Pancreas (tissue), 10 donors: ENCODE results near the gene AMZ1. TPM values are rescaled to one million over a fixed set of nuclear protein-coding genes. Genes with fewer than 3 reads are reported as not detected.

ENCODE experiments used
- ATAC-seq, 4 donors: fragments of 200-7000 bp; cut with Tn5 transposase; one replicate each; pipeline versions ENCODE4 v1.8.0 to v1.9.1; 2020; ENCODE audit warnings: mild to moderate bottlenecking in 4 of 4, moderate library complexity in 4 of 4
- DNase-seq, 6 donors: peaks; one replicate each; pipeline ENCODE4 v3.0.0-alpha.2; 2020
- FAIRE-seq: peaks from 2 replicates; lab custom pipeline; 2012; peaks lifted over from hg19 to GRCh38; lab: Jason Lieb, UNC
- H3K27ac ChIP-seq, 4 donors: fragments of 200-600 bp; sonication (generic); 1 replicate in 3 of 4; 2 replicates in 1 of 4; pipeline versions ENCODE4 v1.5.0 to v1.8.0; 2020
- H3K27me3 ChIP-seq, 4 donors: fragments of 200-600 bp; one replicate each; pipeline ENCODE4 v1.8.0; 2021
- H3K36me3 ChIP-seq, 3 donors: fragments of 200-600 bp; sonication (generic) in 1 of 3; one replicate each; pipeline versions ENCODE4 v1.5.0 to v1.8.0; 2020 to 2021
- H3K4me1 ChIP-seq, 3 donors: fragments of 200-600 bp; one replicate each; pipeline ENCODE4 v1.8.0; 2021
- H3K4me3 ChIP-seq, 4 donors: fragments of 200-600 bp; sonication (generic) in 2 of 4; one replicate each; pipeline versions ENCODE4 v1.5.0 to v1.8.0; 2020 to 2021
- H3K9me3 ChIP-seq, 4 donors: fragments of 200-600 bp; one replicate each; pipeline ENCODE4 v1.8.0; 2021
- WGBS, 2 donors: extraction: QIAGEN DNeasy Blood & Tissue Kit; methylation state at CpG; one replicate each; pipeline ENCODE4 v1.1.7; 2013; 5-methylcytosine and 5-hydroxymethylcytosine counted together
- intact Hi-C, 3 donors: fragments of 100-400 bp; cut with DNase I; formaldehyde crosslinking; loops; one replicate each; pipeline versions ENCODE4 v1.11.1 to v1.14.2; 2022
- polyA plus RNA-seq, 2 donors: library from polyadenylated mRNA; stranded (reverse); fragments of 200-250 nt; gene quantifications; one replicate each; pipeline ENCODE4 v1.2.3, GENCODE V29; 2013
- total RNA-seq, 6 donors: library from RNA; stranded (reverse); fragmentation: NEBNext Ultra II Directional in 4 of 6; extraction: Animal tissue kit (Norgen Biotek cat#: 25700) in 4 of 6; gene quantifications; one replicate each; pipeline versions ENCODE4 v1.2.1 to v1.2.4, GENCODE V29; 2021 to 2023
- TF ChIP-seq, protein P1 (sequence below), 4 donors: fragments of 200-600 bp; sonication (generic) in 3 of 4; IDR thresholded peaks; one replicate each; pipeline versions ENCODE4 v1.5.0 to v1.8.0; 2021; ENCODE audit warnings: antibody characterized with exemption in 4 of 4
- donor health status: healthy with polysubstance abuse.
- donor health status: DM: no; HTN: no; CAD: no; lungs with moderate emphysema.
- donor health status: DM: no; HTN: no; CAD: no.
- donor health status: control.
- donor health status: control.
- donor health status: Bipolar disorder and iron deficiency.
- donor health status: DM: yes; HTN: yes; CAD: no.
- donor health status: DM: no; HTN: no; CAD: no.
- donor health status: DM: no; HTN: no; CAD: no.
- donor health status: DM: yes; HTN: yes; CAD: no.

Gene AMZ1
- total and polyA plus RNA-seq, 8 donors, result 0.04 to 0.19 (median 0.05) TPM; not detected in 5

GRCh38 chr7:2757361-2757903, 69.4 kb downstream of the AMZ1 start:
- no peak for FAIRE-seq

GRCh38 chr7:2757904-2758672, 70.1 kb downstream of the AMZ1 start:
- Histone ChIP-seq H3K4me3 (no peak overlapping the region), H3K9me3 (no peaks in the 10 kb centered on the region), H3K36me3 (no peaks in the 10 kb centered on the region), H3K27me3 (no peaks in the 10 kb centered on the region), H3K27ac (peak overlapping the region in 2 of 4 donors; percentile 51 to 69), H3K4me1 (peaks cover 0 to 11% (median 0%) of the 10 kb centered on the region in 3 donors)
- DNase-seq, result peak in 1 of 6 donors; percentile 50
- FAIRE-seq, result peak; percentile 73
- peak in 3 of 4 donors; percentile 52 to 81 (median 70) for ATAC-seq
- TF ChIP-seq, protein P1, sequence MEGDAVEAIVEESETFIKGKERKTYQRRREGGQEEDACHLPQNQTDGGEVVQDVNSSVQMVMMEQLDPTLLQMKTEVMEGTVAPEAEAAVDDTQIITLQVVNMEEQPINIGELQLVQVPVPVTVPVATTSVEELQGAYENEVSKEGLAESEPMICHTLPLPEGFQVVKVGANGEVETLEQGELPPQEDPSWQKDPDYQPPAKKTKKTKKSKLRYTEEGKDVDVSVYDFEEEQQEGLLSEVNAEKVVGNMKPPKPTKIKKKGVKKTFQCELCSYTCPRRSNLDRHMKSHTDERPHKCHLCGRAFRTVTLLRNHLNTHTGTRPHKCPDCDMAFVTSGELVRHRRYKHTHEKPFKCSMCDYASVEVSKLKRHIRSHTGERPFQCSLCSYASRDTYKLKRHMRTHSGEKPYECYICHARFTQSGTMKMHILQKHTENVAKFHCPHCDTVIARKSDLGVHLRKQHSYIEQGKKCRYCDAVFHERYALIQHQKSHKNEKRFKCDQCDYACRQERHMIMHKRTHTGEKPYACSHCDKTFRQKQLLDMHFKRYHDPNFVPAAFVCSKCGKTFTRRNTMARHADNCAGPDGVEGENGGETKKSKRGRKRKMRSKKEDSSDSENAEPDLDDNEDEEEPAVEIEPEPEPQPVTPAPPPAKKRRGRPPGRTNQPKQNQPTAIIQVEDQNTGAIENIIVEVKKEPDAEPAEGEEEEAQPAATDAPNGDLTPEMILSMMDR (IDR thresholded peaks at IDR 0.05), result no peak
- intact Hi-C loops, result no loop called here
- WGBS, 2 donors, result 77 to 86% methylated on average over 12 of the region's 12 CpGs

More at GRCh38 chr7:2757361-2757903, 69.4 kb downstream of the AMZ1 start:
- Histone ChIP-seq H3K27ac (peak overlapping the region in 2 of 4 donors; percentile 51 to 69), H3K27me3 (no peaks in the 10 kb centered on the region), H3K9me3 (no peaks in the 10 kb centered on the region), H3K36me3 (no peaks in the 10 kb centered on the region), H3K4me3 (no peak overlapping the region), H3K4me1 (peaks cover 0 to 11% (median 0%) of the 10 kb centered on the region in 3 donors)
- WGBS, 2 donors, result 73 to 74% methylated on average over 11 of the region's 11 CpGs
- intact Hi-C loops, result no loop called here
- DNase-seq (peak in 1 of 6 donors; percentile 38), ATAC-seq (peak in 3 of 4 donors; percentile 17 to 54 (median 50))
- TF ChIP-seq, protein P1 (IDR thresholded peaks at IDR 0.05), result no peak

GRCh38 chr7:2758673-2759616, 70.9 kb downstream of the AMZ1 start:
- DNase-seq, result no peak
- Histone ChIP-seq H3K4me3 (no peak overlapping the region), H3K27ac (peak overlapping the region in 2 of 4 donors; percentile 51 to 69), H3K27me3 (no peaks in the 10 kb centered on the region), H3K9me3 (no peaks in the 10 kb centered on the region), H3K4me1 (peaks cover 0 to 11% (median 0%) of the 10 kb centered on the region in 3 donors), H3K36me3 (no peaks in the 10 kb centered on the region)
- intact Hi-C loops, result no loop called here
- no peak for ATAC-seq
- TF ChIP-seq, protein P1 (IDR thresholded peaks at IDR 0.05), result no peak
- WGBS, 2 donors, result 95 to 97% methylated on average over 18 of the region's 18 CpGs
- FAIRE-seq, result no peak

- ATAC-seq (peak in 1 of 4 donors; percentile 4), FAIRE-seq (no peak), DNase-seq (no peak)
- intact Hi-C loops, result no loop called here
- no peak overlapping the region for H3K4me3 ChIP-seq
- WGBS, 2 donors, result 84 to 87% methylated on average over 8 of the region's 8 CpGs
- H3K4me1 ChIP-seq, result peaks cover 0 to 11% (median 0%) of the 10 kb centered on the region in 3 donors
- no peaks in the 10 kb centered on the region for H3K27me3 ChIP-seq
- H3K27ac ChIP-seq, result no peak overlapping the region
- H3K9me3 ChIP-seq, result no peaks in the 10 kb centered on the region
- TF ChIP-seq, protein P1 (IDR thresholded peaks at IDR 0.05), result no peak
- H3K36me3 ChIP-seq, result no peaks in the 10 kb centered on the region
These were observed 71.7 kb downstream of the AMZ1 start for GRCh38 chr7:2759736-2760097.
